PC-3 (cell line): ENCODE data around the gene KCNK4. TPM values are rescaled to one million over a fixed set of nuclear protein-coding genes. Genes with fewer than 3 reads are reported as not detected.
"Not testable (repeated sequence)": the region's sequence is repeated elsewhere in the genome, so short reads cannot be mapped to it uniquely, and the experiment has no call there.

ENCODE experiments used
- ATAC-seq: fragments of 200-7000 bp; cut with Tn5 transposase; 2 replicates; pipeline ENCODE4 v1.9.1; 2020; ENCODE audit warnings: mild to moderate bottlenecking, moderate library complexity
- BruUV-seq: library from RNA; stranded (reverse); fragments of 400-500 nt; replicated peaks from 2 replicates; lab custom pipeline; 2021; lab: Mats Ljungman, UMichigan
- CTCF ChIA-PET: fragments of 300-600 bp; sonication (Branson Sonifier 250); formaldehyde crosslinking; loops from one replicate; lab custom pipeline; 2022; ENCODE audit warnings: antibody characterized with exemption; lab: Charles Lee
- POLR2A ChIA-PET: fragments of 300-600 bp; sonication (Branson Sonifier 250); formaldehyde crosslinking; loops from one replicate; lab custom pipeline; 2022; ENCODE audit warnings: antibody characterized with exemption; ENCODE audit not compliant: unreplicated experiment; lab: Charles Lee
- DNase-seq: peaks from one replicate; pipeline ENCODE4 v3.0.0-alpha.2; 2015
- H2AFZ ChIP-seq: fragments of 300-600 bp; sonication (generic); 2 replicates; pipeline ENCODE4 v1.6.0; 2016; ENCODE audit warnings: antibody characterized with exemption, low read length
- H3F3A ChIP-seq: fragments of 300-600 bp; sonication (generic); one replicate; pipeline ENCODE4 v1.6.0; 2017; ENCODE audit warnings: antibody characterized with exemption, low read length, control low read depth, mild to moderate bottlenecking; ENCODE audit not compliant: unreplicated experiment
- H3K27ac ChIP-seq: fragments of 300-600 bp; sonication (generic); 2 replicates; pipeline ENCODE4 v1.5.1; 2016; ENCODE audit warnings: mild to moderate bottlenecking, low read length
- H3K27me3 ChIP-seq: fragments of 300-600 bp; sonication (generic); 2 replicates; pipeline ENCODE4 v1.6.1; 2016; ENCODE audit warnings: low read length, mixed read lengths
- H3K36me3 ChIP-seq: fragments of 300-600 bp; sonication (generic); 2 replicates; pipeline ENCODE4 v1.6.1; 2016; ENCODE audit warnings: low read depth, mixed run types, low read length, mixed read lengths
- H3K4me1 ChIP-seq: fragments of 300-600 bp; sonication (generic); 2 replicates; pipeline ENCODE4 v1.5.1; 2016; ENCODE audit warnings: low read length; ENCODE audit not compliant: insufficient read depth
- H3K4me2 ChIP-seq: fragments of 300-600 bp; sonication (generic); 2 replicates; pipeline ENCODE4 v1.6.0; 2016; ENCODE audit warnings: low read length
- H3K4me3 ChIP-seq: fragments of 300-600 bp; sonication (generic); 2 replicates; pipeline ENCODE4 v1.5.1; 2016; ENCODE audit warnings: mild to moderate bottlenecking, low read length, mixed read lengths
- H3K79me2 ChIP-seq: fragments of 300-600 bp; sonication (generic); 2 replicates; pipeline ENCODE4 v1.6.1; 2017; ENCODE audit warnings: low read length, mixed read lengths
- H3K9ac ChIP-seq: fragments of 300-600 bp; sonication (generic); 2 replicates; pipeline ENCODE4 v1.6.0; 2016; ENCODE audit warnings: mild to moderate bottlenecking, low read length
- H3K9me2 ChIP-seq: fragments of 300-600 bp; sonication (generic); replicated peaks from 2 replicates; pipeline ENCODE4 v1.6.1; 2016; ENCODE audit warnings: mixed run types, low read length, mixed read lengths
- H3K9me3 ChIP-seq: fragments of 300-600 bp; sonication (generic); 2 replicates; pipeline ENCODE4 v1.6.1; 2016; ENCODE audit warnings: low read length, mixed read lengths
- H4K20me1 ChIP-seq: fragments of 300-600 bp; sonication (generic); 2 replicates; pipeline ENCODE4 v1.6.1; 2016; ENCODE audit warnings: low read length, mixed read lengths
- CTCF ChIP-seq: fragments of 300-600 bp; sonication (generic); conservative IDR thresholded peaks from 2 replicates; pipeline ENCODE4 v1.5.1; 2017; ENCODE audit warnings: antibody characterized with exemption, low read depth, mild to moderate bottlenecking, low read length
- EZH2 ChIP-seq: fragments of 300-600 bp; sonication (generic); IDR thresholded peaks from one replicate; pipeline ENCODE4 v1.6.1; 2017; ENCODE audit warnings: antibody characterized with exemption, mild to moderate bottlenecking, low read length; ENCODE audit not compliant: unreplicated experiment
- EZH2phosphoT487 ChIP-seq: fragments of 300-600 bp; sonication (generic); IDR thresholded peaks from 2 replicates; pipeline ENCODE4 v1.6.1; 2018; ENCODE audit warnings: mild to moderate bottlenecking, antibody characterized with exemption, low read length, borderline replicate concordance
- intact Hi-C: fragments of 100-400 bp; cut with micrococcal nuclease; formaldehyde crosslinking; loops from 2 replicates; pipeline ENCODE4 v1.9.0; 2023
- total RNA-seq: library from RNA; depleted of rRNA; stranded (reverse); fragments of >200 nt; gene quantifications from 2 replicates; pipeline ENCODE4 v1.2.3, GENCODE V29; 2014

The KCNK4 gene
- total RNA-seq, 1 experiment from 2014 or later = 1.2 TPM

- H3K4me2 ChIP-seq = no peak overlapping the region
- H3K79me2 ChIP-seq = peaks cover 24% of the 10 kb centered on the region
- intact Hi-C loops = no loop called here
- no peaks in the 10 kb centered on the region for H3F3A ChIP-seq
- ATAC-seq (no peak), DNase-seq (no peak)
- no peaks in the 10 kb centered on the region for H3K9me2 ChIP-seq
- H4K20me1 ChIP-seq = no peaks in the 10 kb centered on the region
- ChIA-PET CTCF (no interaction called here), POLR2A (no interaction called here)
- no peak overlapping the region for H3K9ac ChIP-seq
- no peak overlapping the region for H3K4me3 ChIP-seq
- TF ChIP-seq CTCF (no peak), EZH2phosphoT487 (no peak), EZH2 (no peak)
- no peaks in the 10 kb centered on the region for H3K9me3 ChIP-seq
- H3K27ac ChIP-seq = no peak overlapping the region
- peaks cover 23% of the 10 kb centered on the region for H3K4me1 ChIP-seq
- no peaks in the 10 kb centered on the region for H3K27me3 ChIP-seq
- BruUV-seq = no TSS peak
- no peak overlapping the region for H2AFZ ChIP-seq
- 0 out of 2 replicates have a peak, but pooled peaks cover 3% of the 10 kb centered on the region for H3K36me3 ChIP-seq
These were observed 32.3 kb downstream of the KCNK4 start for GRCh38 chr11:64323373-64323772.

GRCh38 chr11:64323984-64324383 is 32.9 kb downstream of the KCNK4 start:
- DNase-seq, H2AFZ ChIP-seq, H3K4me3 ChIP-seq, H3K9me2 ChIP-seq, H3K9me3 ChIP-seq, H3F3A ChIP-seq, intact Hi-C loops, H3K27ac ChIP-seq, POLR2A ChIA-PET, CTCF ChIA-PET, BruUV-seq, H3K4me2 ChIP-seq, H3K9ac ChIP-seq, ATAC-seq, H3K27me3 ChIP-seq, H4K20me1 ChIP-seq, H3K36me3 ChIP-seq: not testable (repeated sequence)
- Histone ChIP-seq H3K79me2 (peaks cover 18% of the 10 kb centered on the region), H3K4me1 (peaks cover 20% of the 10 kb centered on the region)

GRCh38 chr11:64324692-64325469 is 33.8 kb downstream of the KCNK4 start:
- no peak for TF ChIP-seq CTCF
- TF ChIP-seq EZH2phosphoT487 = no peak
- no peak for TF ChIP-seq EZH2
- Histone ChIP-seq H3K4me2 (no peak overlapping the region), H3K36me3 (0 out of 2 replicates have a peak, but pooled peaks cover 3% of the 10 kb centered on the region), H2AFZ (no peak overlapping the region), H3K9ac (no peak overlapping the region), H3K79me2 (peaks cover 9% of the 10 kb centered on the region; the same call in 1 of the 2 replicates), H3K27me3 (no peaks in the 10 kb centered on the region), H3K4me1 (peaks cover 21% of the 10 kb centered on the region), H3K9me3 (no peaks in the 10 kb centered on the region), H3K4me3 (no peak overlapping the region), H3F3A (no peaks in the 10 kb centered on the region), H3K27ac (no peak overlapping the region), H3K9me2 (no peaks in the 10 kb centered on the region), H4K20me1 (no peaks in the 10 kb centered on the region)
- ChIA-PET POLR2A (no interaction called here), CTCF (interaction anchor here (1.2 kb wide), 1 partner anchor 30 kb away, joined by 3 read pairs; no protein-coding TSS in a partner anchor)
- no TSS peak for BruUV-seq
- ATAC-seq = no peak
- no peak for DNase-seq
- intact Hi-C loops = no loop called here
